HAP-1 (cell line): Measurements from ENCODE around the gene NBPF3.
"Not testable (repeated sequence)": the region's sequence is repeated elsewhere in the genome, so short reads cannot be mapped to it uniquely, and the experiment has no call there.

Experiments used
- DNase-seq, 2 experiments: peaks; one replicate each; pipeline ENCODE4 v3.0.0-alpha.2; 2016 to 2020; ENCODE audit warnings: low spot score in 2 of 2
- H3K27me3 ChIP-seq: fragments of 250-450 bp; sonication (Bioruptor Pico); 2 replicates; pipeline ENCODE4 v1.5.1; 2020; ENCODE audit warnings: low read depth, mild to moderate bottlenecking, moderate library complexity
- H3K36me3 ChIP-seq: fragments of 250-450 bp; sonication (Bioruptor Pico); replicated peaks from 2 replicates; pipeline ENCODE4 v1.5.1; 2020; ENCODE audit warnings: mild to moderate bottlenecking
- H3K4me1 ChIP-seq: fragments of 250-450 bp; sonication (Bioruptor Pico); 2 replicates; pipeline ENCODE4 v1.5.1; 2020; ENCODE audit warnings: mild to moderate bottlenecking
- H3K4me3 ChIP-seq: fragments of 250-450 bp; sonication (Bioruptor Pico); 2 replicates; pipeline ENCODE4 v1.5.1; 2020; ENCODE audit warnings: mild to moderate bottlenecking, moderate library complexity
- H3K9me3 ChIP-seq: fragments of 250-450 bp; sonication (Bioruptor Pico); 2 replicates; pipeline ENCODE4 v1.5.1; 2020; ENCODE audit warnings: mild to moderate bottlenecking, moderate library complexity
- in situ Hi-C: fragments of 300-500 bp; cut with MboI; formaldehyde crosslinking; loops from 3 replicates; pipeline ENCODE4 v1.14.3; 2020; ENCODE audit warnings: low sequenced_read_pairs, inconsistent platforms, mixed read lengths

Gene NBPF3

DNA sequence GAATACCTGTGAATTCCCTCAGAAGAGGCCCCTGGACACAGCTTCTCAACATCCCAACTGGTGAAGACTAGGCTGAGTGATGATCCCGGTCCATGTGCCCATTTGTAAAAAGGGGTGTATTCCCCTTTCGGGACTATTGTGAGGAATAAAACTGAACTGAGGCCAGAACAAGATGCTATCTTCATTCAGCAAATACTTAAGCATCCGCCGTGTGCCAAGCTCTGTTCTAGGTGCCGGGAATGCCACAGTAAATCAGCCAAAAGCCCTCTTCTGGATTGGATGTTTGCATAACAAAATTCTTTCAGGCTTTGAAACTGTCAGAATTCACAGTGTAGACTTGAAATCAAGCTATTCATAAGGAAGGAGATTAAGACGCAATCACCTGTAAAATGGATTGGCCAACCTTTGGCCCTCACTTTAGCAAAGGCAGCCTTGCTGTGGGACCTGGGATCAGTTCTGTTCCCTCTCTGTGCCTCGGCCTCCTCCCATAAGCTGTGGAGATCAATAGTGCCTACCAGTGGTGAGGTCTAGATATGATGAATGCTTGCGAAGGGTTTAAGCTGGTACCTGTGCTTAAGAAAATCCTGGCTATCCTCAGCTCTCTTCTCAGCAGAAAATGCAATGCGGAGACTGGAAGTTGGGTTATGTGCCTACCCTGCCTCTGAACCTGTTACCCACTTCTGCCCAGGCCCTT lies 71.1 kb downstream of the NBPF3 start:
- in situ Hi-C loops, result no loop called here
- Histone ChIP-seq H3K36me3 (no peaks in the 10 kb centered on the region), H3K4me1 (peaks cover 22% of the 10 kb centered on the region), H3K4me3 (no peak overlapping the region), H3K9me3 (no peaks in the 10 kb centered on the region), H3K27me3 (no peaks in the 10 kb centered on the region)
- DNase-seq, result no peak

DNA sequence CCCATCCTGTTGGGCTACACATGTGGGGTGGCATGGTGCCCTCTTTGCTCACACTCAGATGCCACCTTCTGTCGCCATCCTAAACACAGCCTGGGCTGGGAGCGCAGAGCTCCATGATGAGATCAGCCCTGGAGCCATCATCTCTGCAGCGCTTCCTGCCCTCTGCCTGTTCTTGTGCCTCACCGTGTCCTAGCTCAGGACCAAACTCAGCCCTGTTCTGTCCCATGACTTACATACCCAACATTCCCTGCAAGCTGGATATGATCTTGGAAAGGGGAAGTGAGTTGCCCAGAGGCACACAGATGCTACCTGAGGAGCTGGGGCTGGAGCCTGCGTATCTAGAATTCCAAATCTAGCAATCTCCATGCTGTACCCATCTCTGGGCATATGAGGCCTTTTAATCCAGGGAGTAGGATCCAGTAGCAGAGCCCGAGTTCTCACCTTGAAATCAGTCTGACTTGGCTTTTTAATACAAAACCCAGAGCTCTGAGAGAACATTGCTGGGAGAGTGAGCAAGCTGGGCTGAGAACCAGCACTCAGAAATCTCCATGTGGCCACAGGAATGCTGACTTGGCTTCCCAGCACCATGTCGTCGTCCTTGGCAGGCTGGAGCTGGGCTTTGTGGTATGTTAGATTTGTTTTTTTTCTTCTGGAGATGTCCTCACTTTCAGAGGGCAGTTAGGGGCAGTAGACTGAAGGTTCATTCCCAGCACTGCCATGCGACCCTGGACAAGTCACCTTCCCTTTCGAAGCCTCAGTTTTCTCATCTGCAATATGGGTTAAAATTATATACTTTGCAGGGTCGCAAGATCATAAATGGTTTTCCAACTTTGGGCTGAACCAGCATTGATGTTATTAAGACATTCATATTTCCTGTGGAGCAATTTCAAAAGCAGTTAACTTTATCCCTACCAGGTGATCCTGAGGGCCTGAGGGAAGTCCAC lies 71.9 kb downstream of the NBPF3 start:
- no peaks in the 10 kb centered on the region for H3K27me3 ChIP-seq
- DNase-seq, result no peak
- H3K4me1 ChIP-seq, result peaks cover 22% of the 10 kb centered on the region
- no peaks in the 10 kb centered on the region for H3K9me3 ChIP-seq
- H3K36me3 ChIP-seq, result no peaks in the 10 kb centered on the region
- in situ Hi-C loops, result no loop called here
- no peak overlapping the region for H3K4me3 ChIP-seq

DNA sequence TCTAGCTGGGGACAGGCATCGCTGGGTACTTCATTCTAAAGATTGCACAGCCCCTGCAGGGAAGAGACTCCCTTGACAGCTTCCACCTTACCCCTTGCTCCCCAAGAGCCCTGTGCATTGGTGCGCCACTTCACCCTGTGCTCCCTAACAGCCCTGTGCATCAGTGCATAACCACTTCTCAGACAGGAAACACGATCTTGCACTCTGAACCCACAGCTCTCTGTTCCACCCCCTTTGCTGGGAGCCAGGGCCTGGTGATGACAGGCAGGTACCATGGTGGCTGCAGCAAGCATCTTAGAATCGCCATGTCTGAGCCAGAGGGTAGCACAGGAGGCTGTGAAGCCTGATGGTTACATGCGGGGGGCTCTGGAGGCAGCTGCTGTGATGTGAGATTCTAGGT lies 74.3 kb downstream of the NBPF3 start:
- no peak for DNase-seq
- Histone ChIP-seq H3K36me3 (no peaks in the 10 kb centered on the region), H3K27me3 (no peaks in the 10 kb centered on the region), H3K4me3 (no peak overlapping the region), H3K9me3 (no peaks in the 10 kb centered on the region), H3K4me1 (peaks cover 20% of the 10 kb centered on the region)
- in situ Hi-C loops, result no loop called here

DNA sequence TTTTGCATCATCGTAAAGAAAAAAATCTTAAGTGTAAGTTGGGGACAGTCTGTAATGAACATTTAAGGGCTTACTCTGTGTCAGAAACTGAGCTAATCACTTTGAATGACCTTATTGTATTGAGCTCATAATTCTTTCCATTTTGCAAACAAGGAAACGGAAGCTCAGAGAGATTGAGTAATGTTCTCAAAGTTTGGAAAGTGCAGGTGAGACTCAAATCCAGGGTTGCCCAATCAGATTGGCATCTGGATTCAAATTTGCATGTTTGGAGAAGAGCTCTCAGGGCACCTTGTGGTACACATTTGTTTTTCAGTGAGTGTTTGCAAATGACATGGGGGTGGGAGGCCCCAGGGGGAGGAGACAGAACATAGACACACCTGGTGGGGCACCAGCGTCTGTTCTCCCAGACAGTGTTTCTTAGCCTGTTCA lies 77.2 kb downstream of the NBPF3 start:
- Histone ChIP-seq H3K4me3 (no peak overlapping the region), H3K27me3 (no peaks in the 10 kb centered on the region), H3K36me3 (no peaks in the 10 kb centered on the region), H3K9me3 (no peaks in the 10 kb centered on the region), H3K4me1 (peaks cover 5% of the 10 kb centered on the region; the same call in 1 of the 2 replicates)
- DNase-seq, result no peak
- in situ Hi-C loops, result no loop called here

DNA sequence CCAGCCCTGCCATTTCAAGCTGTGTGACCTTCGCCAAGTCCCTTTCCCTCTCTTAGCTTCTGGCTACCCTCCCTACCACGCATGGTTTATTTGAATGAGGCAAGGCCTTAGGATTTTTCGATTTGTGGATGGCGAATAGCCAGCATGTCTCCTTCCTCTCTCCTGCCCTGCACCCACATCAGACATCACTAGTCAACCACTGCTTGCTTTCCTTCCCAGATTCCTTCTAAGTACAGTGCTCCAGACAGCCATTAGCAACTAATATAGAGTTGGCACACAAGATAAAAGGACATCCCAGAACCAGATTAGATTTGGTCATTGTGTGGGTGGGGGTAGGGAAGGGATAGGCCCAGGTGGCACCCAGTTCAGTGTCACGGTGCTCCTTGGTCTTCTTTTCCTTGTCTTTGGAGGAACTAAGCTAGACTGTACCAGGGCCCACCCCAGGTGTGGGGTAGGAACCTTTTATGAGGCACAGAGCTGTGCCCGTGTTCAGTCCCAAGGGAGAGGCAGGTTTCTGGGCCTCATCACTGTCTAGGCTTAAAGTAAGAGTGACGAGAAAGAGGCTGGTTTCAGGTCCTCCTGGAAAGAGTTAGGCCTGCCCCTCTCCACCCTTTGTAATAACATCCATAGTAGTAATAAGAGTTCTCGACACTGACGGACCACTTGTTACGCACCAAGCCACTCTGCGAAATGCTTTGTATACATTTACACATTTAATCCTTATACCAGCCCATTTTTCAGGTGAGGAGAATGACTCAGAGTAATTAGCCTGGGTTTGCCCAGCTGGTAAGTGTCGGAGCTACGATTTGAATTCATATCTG lies 77.9 kb downstream of the NBPF3 start:
- Histone ChIP-seq H3K4me3 (no peak overlapping the region), H3K4me1 (0 out of 2 replicates have a peak, but pooled peaks cover 2% of the 10 kb centered on the region), H3K27me3 (no peaks in the 10 kb centered on the region), H3K36me3 (no peaks in the 10 kb centered on the region), H3K9me3 (no peaks in the 10 kb centered on the region)
- in situ Hi-C loops, result no loop called here
- DNase-seq, result no peak

DNA sequence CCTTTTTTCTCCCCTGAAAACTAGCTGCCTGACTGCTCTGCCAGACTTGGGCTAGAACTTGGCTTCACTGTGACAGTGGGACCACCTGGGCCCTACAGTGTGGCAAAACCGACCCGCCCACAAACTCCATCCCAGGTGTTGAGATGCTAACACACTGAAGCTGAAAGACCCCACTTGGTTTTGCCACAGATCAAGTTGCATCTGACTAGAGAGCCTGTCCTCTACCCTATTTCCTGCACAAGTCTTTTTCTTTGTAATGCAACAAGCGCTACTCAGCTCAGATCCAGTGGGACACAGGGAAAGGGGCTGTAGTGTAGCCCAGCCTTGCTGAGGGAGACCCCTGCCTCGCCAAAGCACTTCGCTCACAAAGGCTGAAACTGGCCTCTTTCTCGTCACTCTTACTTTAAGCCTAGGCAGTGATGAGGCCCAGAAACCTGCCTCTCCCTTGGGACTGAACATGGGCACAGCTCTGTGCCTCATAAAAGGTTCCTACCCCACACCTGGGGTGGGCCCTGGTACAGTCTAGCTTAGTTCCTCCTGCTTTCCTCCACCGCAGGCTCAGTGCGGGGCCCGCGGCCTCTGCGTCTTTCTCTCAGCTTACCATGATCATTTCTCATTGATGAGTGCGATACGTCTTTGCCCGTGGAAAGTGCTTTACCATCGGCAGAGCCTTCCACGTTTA lies 79.0 kb downstream of the NBPF3 start:
- H3K4me1 ChIP-seq, result 0 out of 2 replicates have a peak, but pooled peaks cover 2% of the 10 kb centered on the region
- H3K36me3 ChIP-seq, result no peaks in the 10 kb centered on the region
- in situ Hi-C loops, result no loop called here
- H3K27me3 ChIP-seq, result no peaks in the 10 kb centered on the region
- H3K4me3 ChIP-seq, result no peak overlapping the region
- no peak for DNase-seq
- no peaks in the 10 kb centered on the region for H3K9me3 ChIP-seq

DNA sequence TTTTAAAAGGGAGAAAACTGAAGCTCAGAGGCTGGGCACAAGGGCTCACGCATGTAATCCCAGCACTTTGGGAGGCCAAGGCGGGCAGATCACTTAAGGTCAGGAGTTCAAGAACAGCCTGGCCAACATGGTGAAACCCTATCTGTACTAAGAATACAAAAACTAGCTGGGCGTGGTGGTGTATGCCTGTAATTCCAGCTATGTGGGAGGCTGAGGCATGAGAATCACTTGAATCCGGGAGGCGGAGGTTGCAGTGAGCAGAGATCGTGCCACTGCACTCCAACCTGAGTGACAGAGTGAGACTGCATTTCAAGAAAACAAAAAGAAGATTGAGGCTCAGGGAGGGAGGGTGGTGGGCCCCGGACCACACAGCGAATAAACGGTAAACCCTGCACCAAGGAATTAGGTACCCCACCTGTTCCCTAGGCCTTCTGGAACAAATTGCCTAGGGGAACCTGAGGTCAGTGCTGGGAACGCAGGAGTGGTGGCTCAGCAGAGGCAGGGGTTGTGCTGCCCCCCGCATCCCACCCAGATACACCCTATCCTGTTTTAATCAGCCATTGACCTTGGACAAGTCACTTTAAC lies 79.6 kb downstream of the NBPF3 start:
- H3K9me3 ChIP-seq, H3K36me3 ChIP-seq, DNase-seq, H3K27me3 ChIP-seq, in situ Hi-C loops, H3K4me3 ChIP-seq, H3K4me1 ChIP-seq: not testable (repeated sequence)

DNA sequence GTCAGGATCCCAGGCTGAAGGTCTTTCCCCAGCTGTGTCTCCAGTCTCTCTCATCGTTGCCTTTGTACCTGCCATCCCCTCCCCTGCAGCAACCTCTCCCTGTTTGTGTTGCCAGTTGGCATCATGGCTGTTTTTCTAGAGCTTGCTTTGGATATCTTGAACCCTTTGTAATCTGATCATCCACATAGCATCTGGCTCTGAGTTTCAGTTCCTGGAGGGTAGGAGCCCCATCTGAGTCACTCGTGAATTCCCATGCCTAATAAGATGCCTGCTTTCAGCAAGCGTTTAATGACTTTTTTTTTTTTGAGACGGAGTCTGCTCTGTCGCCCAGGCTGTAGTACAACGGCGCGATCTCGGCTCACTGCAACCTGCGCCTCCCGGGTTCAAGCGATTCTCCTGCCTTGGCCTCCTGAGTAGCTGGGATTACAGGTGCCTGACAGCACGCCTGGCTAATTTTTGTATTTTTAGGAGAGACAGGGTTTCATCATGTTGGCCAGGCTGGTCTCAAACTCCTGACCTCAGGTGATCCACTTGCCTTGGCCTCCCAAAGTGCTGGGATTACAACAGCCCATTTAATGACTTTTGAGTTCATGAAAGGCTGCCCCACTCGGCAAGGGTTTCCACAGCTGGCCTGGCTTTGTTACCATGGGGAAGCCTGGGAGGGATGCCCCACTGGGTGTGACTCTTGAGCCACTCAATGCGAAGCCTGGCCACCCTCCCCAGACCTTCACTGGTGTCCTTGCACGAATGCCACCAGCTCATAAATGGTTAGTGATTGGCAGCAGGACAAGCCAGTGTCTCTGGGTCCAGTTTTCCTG lies 81.2 kb downstream of the NBPF3 start:
- no peaks in the 10 kb centered on the region for H3K36me3 ChIP-seq
- H3K9me3 ChIP-seq, result no peaks in the 10 kb centered on the region
- 0 out of 2 replicates have a peak, but pooled peaks cover 2% of the 10 kb centered on the region for H3K4me1 ChIP-seq
- no peaks in the 10 kb centered on the region for H3K27me3 ChIP-seq
- DNase-seq, result no peak
- no peak overlapping the region for H3K4me3 ChIP-seq
- in situ Hi-C loops, result no loop called here

DNA sequence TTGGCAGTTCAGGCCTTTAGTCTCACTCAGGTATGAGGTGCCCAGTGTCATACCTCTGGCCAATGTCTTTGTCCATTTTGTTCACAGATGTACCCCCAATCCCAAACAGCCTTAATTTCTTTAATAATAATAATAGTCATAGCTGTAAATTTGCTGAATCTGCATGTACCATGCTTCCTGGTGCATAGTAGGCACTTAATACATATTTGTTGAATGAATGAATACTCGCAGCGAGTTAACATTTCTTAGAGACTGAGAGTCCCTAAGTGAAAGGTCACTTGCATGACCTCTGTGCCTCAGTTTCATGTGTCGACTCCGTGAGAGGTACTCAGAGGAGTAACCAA lies 81.8 kb downstream of the NBPF3 start:
- DNase-seq, result no peak
- Histone ChIP-seq H3K4me3 (no peak overlapping the region), H3K36me3 (no peaks in the 10 kb centered on the region), H3K27me3 (no peaks in the 10 kb centered on the region), H3K4me1 (0 out of 2 replicates have a peak, but pooled peaks cover 2% of the 10 kb centered on the region), H3K9me3 (no peaks in the 10 kb centered on the region)
- in situ Hi-C loops, result no loop called here

DNA sequence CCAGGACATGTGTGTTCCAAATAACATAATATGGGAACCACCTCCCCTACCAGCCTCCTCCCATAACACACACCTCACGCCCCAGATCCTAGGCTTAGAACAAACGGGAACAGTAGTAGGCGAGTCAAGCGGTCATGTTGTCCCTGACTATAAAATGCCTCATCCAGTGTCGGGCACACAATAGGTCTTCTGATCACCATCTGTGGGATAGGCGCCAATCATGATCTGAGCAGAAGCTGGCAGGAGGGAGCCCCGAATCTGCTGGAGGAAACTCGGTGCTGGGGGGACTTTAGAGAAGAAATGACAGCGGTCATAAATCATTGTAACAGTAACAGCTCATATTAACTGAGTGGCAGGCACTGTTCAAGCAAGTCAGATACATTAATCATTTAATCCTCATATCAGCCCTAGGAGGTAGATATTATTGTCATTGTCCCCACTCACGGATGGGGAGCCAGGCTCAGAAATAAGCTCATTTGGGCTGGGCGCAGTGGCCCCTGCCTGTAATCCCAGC lies 82.6 kb downstream of the NBPF3 start:
- H3K9me3 ChIP-seq, result no peaks in the 10 kb centered on the region
- no peak for DNase-seq
- H3K4me3 ChIP-seq, result no peak overlapping the region
- in situ Hi-C loops, result no loop called here
- H3K27me3 ChIP-seq, result no peaks in the 10 kb centered on the region
- H3K4me1 ChIP-seq, result peaks cover 4% of the 10 kb centered on the region
- no peaks in the 10 kb centered on the region for H3K36me3 ChIP-seq

DNA sequence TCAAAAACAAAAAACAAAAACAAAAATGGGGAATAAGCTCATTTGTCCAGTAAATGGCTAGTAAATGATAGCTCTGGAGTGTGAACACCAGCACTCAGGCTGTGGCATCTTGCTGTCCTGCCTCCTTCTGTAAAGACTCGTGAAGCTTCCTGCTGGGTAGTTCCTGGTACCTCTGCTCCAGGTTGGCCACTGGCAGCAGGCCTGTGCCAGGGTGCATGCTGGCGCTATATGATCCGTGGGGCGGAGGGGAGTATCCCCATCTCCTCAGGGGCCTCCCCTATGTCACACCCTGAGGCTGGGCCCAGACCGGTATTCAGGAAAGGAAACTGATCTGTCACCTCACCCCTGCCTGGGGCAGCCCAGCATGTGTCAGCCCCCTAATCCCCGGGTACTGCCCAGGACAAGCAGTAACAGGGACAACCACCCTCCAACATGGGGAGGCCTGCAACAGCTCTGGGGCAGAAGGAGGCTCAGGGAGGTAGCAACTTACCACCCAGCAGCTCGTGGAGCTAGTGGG lies 83.4 kb downstream of the NBPF3 start:
- Histone ChIP-seq H3K36me3 (no peaks in the 10 kb centered on the region), H3K4me1 (peaks cover 4% of the 10 kb centered on the region), H3K27me3 (no peaks in the 10 kb centered on the region), H3K9me3 (no peaks in the 10 kb centered on the region), H3K4me3 (no peak overlapping the region)
- in situ Hi-C loops, result no loop called here
- DNase-seq, result no peak

DNA sequence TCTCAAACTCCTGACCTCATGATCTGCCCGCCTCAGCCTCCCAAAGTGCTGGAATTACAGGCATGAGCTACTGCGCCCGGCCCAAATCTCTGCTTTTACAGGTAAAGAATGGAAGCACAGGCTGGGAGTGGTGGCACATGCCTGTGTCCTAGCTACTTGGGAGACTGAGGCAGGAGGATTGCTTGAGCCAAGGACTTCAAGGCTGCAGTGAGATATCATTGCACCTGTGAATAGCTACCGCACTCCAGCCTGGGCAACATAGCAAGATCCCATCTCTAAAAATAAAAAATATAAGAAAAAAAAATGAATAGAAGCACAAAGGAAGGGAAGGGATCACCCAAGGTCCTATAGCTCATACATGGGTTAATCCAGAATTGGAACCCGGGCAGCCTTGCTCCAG lies 84.3 kb downstream of the NBPF3 start:
- in situ Hi-C loops, result no loop called here
- Histone ChIP-seq H3K36me3 (no peaks in the 10 kb centered on the region), H3K4me1 (peaks cover 4% of the 10 kb centered on the region), H3K9me3 (no peaks in the 10 kb centered on the region), H3K4me3 (no peak overlapping the region), H3K27me3 (no peaks in the 10 kb centered on the region)
- no peak for DNase-seq
